HG03575 (cell line): ENCODE data around the gene KPNA3.
"Not testable (repeated sequence)": the region's sequence is repeated elsewhere in the genome, so short reads cannot be mapped to it uniquely, and the experiment has no call there.

ENCODE experiments used
- ATAC-seq: cut with Tn5 transposase; IDR thresholded peaks from one replicate; pipeline ENCODE4 v1.9.1; 2021; ENCODE audit not compliant: unreplicated experiment, insufficient number of reproducible peaks, low FRiP score; ENCODE audit errors: extremely low read depth

KPNA3 gene

DNA sequence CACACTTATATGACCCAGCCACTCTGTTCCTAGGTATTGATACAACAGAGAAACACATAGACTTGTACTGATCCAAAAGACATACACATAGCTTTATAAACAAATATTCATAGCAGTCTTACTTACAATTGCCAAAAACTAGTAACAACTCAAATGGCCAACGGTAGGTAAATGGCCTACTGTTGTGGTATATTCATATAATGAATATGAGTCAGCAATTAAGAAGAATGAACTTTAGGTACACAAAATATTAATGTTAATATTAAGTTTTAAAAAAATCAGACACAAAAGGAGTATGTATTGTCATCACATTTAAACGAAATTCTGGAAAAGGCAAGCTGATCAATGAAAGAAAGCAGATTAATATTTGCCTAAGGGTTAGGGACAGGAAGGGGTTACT lies 19.7 kb downstream of the KPNA3 start:
- no peak for ATAC-seq

DNA sequence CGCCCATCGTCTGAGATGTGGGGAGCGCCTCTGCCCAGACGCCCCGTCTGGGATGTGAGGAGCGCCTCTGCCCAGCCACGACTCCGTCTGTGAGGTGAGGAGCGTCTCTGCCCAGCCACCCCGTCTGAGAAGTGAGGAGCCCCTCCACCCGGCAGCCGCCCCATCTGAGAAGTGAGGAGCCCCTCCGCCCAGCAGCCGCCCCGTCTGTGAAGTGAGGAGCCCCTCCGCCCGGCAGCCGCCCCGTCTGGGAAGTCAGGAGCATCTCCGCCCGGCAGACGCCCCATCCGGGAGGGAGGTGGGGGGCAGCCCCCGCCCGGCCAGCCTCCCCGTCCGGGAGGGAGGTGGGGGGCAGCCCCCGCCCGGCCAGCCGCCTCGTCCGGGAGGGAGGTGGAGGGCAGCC lies 30.7 kb downstream of the KPNA3 start:
- not testable (repeated sequence) for ATAC-seq

DNA sequence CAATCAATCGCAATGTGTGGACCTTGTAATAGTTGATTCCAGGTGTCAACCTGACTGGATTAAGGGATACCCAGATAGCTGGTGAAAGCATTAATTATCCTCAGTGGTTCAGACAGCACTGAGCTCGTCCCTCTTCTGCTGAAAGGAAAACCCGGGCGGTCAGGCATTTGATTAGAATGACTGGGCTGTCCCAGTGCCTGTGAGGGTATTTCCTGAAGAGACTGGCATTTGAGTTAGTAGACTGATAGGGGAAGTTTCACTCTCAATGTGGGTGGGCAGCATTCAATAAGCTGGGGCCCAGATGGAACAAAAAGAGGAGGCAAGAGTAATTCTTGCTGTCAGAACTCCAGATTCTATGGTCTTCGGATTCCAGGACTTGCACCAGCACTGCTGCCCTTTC lies 31.9 kb downstream of the KPNA3 start:
- no peak for ATAC-seq

DNA sequence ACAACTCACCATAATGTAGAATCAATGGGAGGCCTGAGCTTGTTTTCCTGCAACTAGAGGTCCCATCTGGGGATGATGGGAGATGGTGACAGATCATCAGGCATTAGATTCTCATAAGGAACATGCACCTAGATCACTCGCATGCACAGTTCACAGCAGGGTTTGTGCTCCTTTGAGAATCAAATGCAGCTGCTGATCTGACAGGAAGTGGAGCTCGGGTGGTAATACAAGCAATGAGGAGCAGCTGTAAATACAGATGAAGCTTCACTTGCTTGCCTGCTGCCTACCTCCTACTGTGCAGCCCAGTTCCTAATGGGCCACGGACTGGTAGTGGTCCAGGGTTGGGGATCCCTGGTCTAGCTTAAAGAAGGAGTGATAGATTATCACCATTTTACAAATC lies 33.0 kb downstream of the KPNA3 start:
- ATAC-seq, result no peak

DNA sequence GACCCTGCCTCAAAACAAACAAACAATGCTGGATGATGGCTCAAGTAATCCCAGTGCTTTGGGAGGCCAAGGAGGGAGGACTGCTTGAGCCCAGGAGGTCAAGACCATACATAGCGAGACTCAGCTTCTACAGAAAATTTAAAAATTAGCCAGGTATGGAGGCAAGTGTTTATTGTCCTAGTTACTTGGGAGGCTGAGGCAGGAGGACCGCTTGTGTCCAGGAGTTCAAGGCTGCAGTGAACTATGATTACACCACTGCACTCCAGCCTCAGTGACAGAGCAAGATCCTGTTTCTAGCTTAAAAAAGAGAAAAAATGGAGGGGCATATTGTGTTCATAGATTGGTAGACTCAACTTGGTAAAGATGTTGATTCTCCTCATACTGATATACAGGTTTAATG lies 36.2 kb downstream of the KPNA3 start:
- no peak for ATAC-seq

DNA sequence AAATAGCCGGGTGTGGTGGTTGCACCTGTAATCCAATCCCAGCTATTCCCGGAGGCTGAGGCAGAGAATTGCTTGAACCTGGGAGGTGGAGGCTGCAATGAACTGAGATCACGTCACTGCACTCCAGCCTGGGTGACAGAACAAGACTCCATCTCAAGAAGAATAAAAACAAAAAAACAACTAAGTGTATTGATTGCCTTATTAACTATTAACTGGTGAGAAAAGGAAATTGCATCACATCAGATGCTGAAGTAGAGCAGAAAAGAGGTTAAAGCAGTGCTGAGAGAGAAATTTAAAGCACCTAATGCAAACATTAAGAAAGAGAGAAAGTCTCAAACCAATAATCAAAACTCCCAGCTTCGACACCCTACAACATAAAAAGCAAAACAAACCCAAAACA lies 38.3 kb downstream of the KPNA3 start:
- no peak for ATAC-seq

DNA sequence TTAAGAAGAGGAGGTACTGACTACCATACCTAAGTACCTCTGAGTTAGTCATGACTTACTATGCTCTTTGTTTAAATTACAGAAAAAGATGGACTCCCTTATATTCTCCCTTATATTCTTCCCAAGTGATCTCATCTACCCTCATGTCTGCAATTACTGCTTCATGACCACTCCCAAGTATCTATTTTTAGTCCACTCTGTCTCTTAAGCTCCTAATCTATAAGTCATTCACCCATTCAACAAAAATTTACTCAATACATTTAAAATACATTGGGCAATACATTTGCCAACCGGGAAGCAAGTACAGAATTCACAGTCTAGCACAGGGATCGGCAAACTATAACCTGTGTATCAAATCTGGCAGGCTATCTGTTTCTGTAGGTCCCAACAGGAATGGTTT lies 42.6 kb downstream of the KPNA3 start:
- ATAC-seq, result no peak

DNA sequence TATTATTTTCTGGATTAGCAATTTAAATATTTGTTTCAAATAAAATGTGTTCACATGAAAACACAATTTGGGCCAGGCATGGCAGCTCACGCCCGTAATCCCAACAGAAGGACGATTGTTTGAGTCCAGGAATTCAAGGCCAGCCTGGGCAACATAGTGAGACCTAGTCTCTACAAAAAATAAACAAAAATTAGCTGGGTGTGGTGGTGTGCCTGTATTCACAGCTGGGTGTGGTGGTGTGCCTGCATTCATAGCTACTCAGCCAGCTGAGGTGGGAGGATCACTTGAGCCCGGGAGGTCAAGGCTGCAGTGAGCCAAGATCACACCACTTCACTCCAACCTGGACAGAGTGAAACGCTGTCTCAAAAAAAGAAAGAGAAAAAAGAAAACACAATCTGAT lies 46.4 kb downstream of the KPNA3 start:
- no peak for ATAC-seq

DNA sequence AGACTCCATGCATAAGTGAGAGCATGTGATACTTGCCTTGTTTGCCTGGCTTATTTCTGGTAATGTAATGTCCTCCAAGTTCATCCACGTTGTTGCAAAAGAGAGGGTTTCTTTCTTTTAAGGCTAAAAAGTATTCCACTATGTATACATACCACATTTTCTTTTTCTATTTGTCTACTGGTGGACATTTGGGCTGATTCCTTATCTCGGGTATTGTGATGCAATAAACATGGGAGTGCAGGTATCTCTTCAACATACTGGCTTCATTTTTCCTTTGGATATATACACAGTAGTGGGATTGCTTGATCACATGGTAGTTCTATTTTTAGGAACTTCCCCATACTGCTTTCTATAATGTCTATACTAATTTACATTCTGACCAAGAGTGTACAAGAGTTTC lies 51.6 kb downstream of the KPNA3 start:
- ATAC-seq, result no peak

DNA sequence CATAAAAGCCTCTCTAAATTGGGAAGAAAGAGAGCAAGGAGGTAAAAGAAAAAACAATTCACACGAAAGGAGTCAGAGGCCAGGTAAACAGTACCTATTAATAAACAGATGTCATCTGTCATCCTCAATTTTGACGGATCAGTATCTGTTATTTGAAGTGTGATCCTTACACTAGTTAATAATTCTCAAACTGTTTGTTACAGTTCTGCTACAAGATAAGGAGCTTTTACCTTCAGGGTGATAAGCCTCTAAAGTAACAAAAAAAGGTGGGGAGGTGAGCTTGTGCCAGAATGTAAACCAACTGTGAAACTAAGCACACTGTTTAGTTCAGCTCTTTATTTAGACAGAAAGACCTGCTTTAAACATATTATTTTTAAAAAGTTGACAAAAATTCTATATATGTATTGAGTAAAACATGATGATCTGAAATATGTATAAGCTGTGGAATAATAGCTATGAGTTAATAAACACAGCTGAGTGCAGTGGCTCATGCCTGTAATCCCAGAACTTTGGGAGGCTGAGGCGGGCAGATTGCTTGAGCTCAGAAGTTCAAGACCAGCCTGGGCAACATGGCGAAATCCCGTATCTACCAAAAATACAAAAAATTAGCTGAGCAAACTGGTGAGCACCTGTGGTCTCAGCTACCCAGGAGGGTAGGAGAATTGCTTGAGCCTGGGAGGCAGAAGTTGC lies 52.8 kb downstream of the KPNA3 start:
- no peak for ATAC-seq

DNA sequence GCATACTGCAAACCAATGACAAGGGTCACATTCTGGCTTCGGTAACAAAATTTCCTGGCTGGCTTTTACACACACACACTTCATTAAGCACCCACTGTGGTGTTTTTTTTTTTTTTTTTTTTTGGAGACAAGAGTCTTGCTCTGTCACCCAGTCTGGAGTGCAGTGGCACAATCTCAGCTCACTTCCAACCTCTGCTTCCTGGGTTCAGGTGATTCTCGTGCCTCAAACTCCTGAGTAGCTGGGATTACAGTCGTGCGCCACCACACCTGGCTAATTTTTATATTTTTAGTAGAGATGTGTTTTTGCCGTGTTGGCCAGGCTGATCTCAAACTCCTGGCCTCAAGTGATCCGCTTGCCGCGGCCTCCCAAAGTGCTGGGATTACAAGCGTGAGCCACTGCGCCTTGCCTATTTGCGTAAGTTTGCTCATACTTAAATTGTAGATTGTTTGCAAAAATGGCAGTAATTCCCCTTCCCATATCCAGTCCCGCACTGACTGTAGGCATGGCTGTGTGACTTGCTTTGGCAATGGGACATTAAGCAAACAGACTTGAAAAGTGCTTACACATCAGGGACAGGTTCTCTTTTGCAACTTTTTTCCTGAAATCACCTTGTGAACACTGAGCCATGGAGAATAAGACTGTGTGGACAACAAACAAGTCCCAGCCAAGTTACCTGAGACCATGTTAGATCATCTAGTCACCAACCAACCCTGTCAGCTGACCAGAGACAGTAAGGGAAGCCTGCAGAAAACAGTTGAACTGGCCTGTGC lies 59.1 kb downstream of the KPNA3 start:
- no peak for ATAC-seq

DNA sequence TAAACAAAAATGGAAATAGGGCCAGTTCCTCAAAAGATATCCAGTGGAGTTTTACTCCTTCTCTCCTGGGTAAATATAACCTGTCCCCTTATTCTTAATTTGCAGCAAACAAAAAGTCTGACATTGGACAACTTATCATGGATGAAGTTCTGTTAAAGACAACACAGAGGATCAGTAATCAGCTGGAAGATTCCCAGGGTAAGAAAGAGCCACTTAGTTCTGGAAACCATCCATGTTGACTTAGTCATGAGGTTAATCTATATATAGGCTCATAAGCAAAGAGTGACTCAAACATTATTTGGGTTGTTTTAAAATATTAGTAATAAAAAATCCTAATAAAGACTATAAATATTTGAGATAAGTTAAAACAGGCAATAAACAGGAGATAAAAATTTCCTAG lies 60.7 kb downstream of the KPNA3 start:
- no peak for ATAC-seq

DNA sequence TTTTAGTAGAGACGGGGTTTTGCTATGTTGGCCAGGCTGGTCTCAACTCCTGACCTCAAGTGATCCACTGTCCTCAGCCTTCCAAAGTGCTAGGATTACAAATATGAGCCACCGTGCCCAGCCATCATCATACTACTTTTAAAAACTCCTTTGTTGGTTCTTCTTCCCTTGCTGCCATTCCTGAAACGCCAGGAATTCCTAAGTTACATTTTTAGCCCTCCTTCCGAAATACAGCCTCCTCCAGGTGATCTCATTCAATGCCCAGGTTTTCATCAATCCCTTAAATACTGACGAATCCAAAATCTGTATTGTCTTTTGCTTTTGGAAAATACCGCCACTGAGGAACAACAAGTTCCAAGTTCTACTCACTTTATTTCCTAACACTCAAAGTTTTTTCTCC lies 75.9 kb downstream of the KPNA3 start:
- no peak for ATAC-seq

DNA sequence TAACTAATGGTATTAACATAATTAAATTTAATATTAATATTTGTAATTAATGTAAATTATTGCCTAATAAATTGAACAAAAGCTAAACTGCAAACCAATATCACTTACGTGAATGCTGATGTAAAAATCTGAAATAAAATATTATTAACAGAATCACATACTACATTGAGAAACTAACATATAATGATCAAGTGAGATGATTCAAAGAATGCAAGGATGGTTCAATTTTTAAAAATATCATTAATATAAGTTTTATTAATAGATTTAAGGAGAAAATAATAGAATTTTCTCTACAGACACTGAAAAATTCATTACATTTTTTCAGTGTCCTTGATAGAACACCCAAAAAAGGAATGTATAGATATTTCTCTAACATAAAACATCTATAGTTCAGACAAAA lies 77.7 kb downstream of the KPNA3 start:
- no peak for ATAC-seq

DNA sequence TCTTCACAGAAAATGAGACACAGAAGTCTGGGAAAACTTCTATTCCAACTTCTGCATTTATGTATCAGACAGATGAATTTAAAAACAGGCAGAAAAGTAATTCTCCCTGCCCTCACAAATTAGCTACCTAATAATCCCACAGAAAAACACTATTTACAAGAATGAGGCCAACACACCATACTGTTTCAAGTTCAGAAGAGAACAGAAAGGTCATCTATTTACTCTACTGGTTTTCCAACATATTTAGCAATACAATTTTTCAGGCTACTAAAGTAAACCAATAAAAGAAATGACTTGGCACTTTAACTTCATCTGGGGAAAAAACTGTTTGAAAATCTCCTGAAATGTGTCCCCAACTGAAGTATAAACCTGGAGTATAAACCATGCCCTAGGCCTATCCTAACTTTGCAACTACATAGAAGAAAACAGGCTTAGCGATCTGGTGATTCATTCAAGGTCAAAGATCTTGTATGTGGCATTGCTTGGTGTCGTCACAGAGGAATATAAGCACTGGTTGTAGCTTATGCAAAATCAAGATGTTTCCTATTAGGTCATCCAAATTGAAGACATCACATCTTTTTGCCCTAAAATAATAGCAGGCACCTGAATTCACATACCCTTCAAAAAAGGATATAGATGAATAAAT lies 81.1 kb downstream of the KPNA3 start:
- ATAC-seq, result no peak

DNA sequence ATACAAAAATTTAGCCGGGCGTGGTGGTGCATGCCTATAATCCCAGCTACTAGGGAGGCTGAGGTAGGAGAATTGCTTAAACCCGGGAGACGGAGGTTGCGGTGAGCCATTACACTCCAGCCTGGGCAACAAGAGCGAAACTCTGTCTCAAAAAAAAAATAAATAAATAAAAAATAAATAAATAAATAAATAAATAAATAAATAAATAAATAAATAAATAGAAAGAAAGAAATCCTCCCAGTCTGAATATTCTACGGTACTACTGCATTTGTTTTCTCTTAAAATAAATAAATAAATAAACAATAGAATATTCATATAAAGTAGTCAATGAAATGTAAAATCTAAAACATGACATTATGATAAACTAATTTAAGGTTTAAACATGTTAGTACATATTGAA lies 88.2 kb downstream of the KPNA3 start:
- ATAC-seq, result not testable (repeated sequence)

DNA sequence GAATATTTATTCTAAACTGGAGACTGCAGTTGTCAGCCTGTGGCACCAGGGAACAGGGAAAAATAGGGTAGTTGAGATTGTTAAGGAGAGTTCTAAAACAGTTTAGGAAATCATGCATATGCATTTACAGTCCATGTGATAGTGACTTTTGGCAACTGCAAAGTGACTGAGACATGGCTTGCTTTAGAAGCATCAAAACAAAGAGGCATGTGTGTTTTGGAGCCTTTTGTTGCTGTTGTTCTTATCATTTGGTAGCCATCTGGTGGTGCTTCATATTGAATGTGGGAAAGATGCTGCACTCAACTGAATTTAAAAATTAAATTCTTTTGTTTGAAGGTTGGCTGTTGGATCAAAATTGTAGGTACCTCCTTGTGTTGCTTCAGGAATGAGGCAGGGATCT lies 91.0 kb downstream of the KPNA3 start:
- ATAC-seq, result no peak

DNA sequence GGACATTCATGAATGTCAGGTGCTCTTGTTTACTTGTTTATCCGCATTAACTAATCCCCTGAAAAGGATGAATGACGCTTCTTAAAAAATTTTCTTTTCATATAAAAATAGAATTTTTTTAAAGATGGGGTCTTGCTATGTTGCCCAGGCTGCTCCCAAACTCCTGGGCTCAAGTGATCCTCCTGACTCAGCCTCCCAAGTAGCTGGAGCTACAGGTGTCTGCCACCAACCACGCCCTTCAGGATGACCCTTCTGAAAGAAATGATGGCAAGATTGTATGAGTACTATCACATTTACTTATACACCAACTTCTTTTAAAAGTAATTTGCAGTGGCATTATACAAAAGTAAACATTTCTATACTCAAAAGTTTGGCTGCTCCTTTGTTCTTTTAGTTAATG lies 95.0 kb downstream of the KPNA3 start:
- no peak for ATAC-seq

DNA sequence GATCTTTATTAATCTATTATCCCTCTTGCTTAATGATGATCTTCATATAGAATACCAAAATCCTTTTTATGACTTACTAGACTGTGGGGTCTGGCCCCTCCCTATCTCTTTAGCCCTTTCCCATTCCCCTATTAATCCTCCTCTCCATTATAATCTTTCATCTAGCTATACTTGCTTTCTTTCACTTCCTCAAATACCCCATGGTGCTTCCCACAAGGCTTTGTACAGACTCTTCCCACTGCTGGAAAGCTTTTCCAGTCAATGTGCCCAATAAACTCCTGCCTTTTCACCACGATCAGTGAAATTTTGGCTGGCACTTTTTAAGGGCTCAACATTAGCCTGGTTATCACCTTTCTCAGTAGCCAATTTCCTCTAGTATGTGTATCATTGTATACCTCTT lies 98.0 kb downstream of the KPNA3 start:
- ATAC-seq, result no peak

DNA sequence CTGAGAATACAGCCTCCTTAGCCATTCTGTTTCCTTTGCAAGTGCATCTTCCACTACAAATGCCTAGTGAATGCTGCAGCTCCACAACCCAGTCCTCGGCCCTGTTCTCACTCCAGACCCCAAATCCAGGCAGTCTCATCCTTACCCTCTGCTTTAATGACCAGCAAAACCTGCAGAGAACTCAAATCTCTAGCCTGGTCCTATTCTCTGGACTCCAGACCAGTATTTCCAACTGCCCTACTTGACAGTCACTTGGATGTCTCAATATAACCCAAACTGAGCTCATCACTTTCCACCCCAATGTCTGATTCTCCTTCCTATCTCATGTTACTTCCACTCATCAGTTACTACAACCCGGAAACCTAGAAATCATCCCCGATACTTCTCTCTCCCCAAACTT lies 98.6 kb downstream of the KPNA3 start:
- ATAC-seq, result no peak
